ENCODE results near the gene UBE3B.

DNA sequence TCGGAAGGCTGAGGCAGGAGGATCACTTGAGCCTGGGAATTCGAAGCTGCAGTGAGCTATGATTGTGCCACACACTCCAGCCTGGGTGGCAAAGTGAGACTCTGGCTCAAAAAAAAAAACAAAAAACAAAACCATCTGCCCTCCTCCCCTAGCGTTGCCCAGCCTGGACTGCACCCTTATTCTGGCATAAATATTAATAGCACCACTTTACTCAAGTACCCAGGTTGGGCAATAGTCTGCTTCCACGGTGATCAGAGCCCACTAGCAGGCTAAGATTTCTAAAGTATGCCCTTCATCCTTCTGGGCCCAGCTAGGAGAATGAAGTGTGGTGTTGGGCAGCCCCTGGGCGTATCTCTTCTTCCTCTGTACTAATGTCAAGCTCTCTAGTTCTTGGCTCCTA lies 33.6 kb upstream of the UBE3B start:
- TF ChIP-seq POLR2A (IDR thresholded peaks at IDR 0.05; ENCODE audit: low read depth, low read length) (no peak), TAF1 (IDR thresholded peaks at IDR 0.05; ENCODE audit: borderline replicate concordance, low read depth, low read length) (no peak), POLR2AphosphoS5 (IDR thresholded peaks at IDR 0.05; ENCODE audit: low read depth, low read length) (no peak)
